VCaP (cell line): ENCODE results near the gene USF3.
"Not testable (repeated sequence)": the region's sequence is repeated elsewhere in the genome, so short reads cannot be mapped to it uniquely, and the experiment has no call there.

Experiments used
- H3K27ac ChIP-seq: fragments of 450-650 bp; 2 replicates; pipeline ENCODE4 v1.5.1; 2017
- TF ChIP-seq, protein P1 (sequence below): fragments of 450-650 bp; conservative IDR thresholded peaks from 2 replicates; pipeline ENCODE4 v1.5.1; 2017; ENCODE audit warnings: mild to moderate bottlenecking, moderate library complexity

Gene USF3

DNA sequence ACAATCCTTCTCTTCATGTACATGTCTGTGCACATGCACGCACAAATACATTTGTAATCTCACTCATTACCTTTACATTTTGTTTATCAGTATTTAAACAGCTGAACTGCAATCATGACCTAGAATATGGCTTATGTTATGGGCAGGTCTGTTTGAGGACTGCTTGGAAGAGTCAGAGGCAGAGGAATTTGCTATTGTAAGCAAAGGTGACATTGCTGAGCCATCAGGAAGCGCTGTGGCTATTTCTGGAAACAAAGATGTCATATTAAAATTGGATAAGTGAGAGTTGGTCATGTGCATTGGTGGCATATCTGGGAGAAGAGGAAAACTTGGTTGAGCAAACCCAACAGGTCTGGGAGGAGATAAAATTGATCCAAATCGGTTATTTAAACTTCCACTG is 41.6 kb downstream of the USF3 start:
- H3K27ac ChIP-seq, result no peak overlapping the region
- TF ChIP-seq, protein P1, sequence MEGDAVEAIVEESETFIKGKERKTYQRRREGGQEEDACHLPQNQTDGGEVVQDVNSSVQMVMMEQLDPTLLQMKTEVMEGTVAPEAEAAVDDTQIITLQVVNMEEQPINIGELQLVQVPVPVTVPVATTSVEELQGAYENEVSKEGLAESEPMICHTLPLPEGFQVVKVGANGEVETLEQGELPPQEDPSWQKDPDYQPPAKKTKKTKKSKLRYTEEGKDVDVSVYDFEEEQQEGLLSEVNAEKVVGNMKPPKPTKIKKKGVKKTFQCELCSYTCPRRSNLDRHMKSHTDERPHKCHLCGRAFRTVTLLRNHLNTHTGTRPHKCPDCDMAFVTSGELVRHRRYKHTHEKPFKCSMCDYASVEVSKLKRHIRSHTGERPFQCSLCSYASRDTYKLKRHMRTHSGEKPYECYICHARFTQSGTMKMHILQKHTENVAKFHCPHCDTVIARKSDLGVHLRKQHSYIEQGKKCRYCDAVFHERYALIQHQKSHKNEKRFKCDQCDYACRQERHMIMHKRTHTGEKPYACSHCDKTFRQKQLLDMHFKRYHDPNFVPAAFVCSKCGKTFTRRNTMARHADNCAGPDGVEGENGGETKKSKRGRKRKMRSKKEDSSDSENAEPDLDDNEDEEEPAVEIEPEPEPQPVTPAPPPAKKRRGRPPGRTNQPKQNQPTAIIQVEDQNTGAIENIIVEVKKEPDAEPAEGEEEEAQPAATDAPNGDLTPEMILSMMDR, result no peak

DNA sequence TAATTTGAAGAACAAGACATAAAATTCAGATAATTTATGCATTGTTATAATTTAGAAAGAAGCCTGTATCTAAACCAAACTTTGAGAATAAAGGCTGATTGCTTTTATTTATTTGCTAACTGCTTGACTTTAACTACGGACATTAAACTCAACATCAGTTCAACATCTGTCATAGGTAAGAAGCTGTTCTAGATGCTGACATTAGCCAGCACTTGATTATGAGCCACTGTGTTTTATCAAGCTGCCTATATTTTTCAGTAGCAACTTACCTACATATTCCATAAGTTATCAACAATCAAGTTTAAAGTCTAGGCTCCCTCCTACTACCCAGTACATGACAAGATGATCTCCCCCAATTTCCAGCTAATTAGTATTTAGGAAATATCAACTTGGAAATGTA is 42.1 kb downstream of the USF3 start:
- no peak overlapping the region for H3K27ac ChIP-seq
- TF ChIP-seq, protein P1, result no peak

DNA sequence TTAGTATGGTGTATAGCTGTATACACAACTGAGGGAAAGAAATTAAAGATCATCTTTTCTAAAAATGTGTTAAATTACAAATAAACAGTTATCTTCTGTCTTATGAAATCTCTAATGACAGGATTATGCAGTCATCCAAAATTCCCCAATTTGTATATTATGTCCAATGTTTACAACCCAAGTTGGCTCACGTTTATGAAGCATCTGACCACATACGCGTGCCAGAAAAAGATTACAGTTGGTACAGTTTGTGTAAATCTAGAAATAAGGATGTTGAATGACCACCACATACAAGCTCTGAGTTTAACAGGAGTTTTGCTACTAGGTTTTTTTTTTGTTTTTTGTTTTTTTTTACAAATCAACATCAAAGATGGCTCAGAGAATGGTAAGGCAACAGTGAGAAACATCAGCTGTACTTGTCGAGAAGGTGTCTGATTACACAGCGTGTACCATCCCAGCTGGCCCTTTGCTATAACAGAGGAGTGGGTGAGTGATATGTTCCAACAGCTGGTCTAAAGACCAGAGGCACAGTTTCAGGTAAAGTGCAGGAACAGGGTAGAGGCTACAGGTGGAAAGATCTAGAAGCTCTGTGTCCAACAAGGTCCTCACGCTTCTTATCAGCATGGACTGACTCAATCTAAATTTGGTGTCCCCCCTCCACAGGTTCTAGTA is 47.1 kb downstream of the USF3 start:
- TF ChIP-seq, protein P1, result no peak
- H3K27ac ChIP-seq, result no peak overlapping the region

DNA sequence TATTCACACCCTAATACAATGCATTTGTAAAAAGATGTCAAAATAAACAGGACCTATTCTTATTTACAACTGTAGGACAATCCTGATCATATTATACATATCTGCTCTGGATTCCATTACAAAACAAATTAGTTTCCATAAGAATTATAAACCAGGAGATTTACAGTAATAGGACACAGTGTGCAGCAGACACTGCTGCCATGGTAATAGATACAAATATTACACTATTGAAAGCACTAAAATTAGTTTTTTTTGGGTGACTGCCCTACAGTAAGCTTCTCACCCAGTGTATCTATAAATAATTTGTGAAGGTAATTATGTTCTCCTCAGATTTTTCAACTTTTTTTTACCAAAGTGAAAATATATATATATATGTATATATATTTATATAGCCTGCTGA is 47.9 kb downstream of the USF3 start:
- H3K27ac ChIP-seq, result no peak overlapping the region
- TF ChIP-seq, protein P1, result no peak

DNA sequence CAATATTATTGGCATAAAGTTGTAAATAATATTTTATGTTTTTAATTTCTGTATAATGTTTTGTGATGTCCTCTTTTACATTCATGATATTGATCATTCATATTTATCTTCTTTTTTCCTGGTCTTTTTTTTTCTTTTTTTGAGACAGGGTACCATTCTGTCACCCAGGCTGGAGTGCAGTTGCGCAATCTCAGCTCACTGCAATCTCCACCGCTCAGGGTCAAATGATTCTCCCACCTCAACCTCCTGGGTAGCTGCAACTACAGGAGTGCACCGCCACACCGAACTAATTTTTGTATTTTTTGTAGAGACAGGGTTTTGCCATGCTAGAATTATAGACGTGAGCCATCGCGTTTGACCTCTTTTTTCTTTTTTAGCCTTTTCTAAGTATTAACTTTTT is 52.9 kb downstream of the USF3 start:
- TF ChIP-seq, protein P1, result no peak
- H3K27ac ChIP-seq, result no peak overlapping the region

DNA sequence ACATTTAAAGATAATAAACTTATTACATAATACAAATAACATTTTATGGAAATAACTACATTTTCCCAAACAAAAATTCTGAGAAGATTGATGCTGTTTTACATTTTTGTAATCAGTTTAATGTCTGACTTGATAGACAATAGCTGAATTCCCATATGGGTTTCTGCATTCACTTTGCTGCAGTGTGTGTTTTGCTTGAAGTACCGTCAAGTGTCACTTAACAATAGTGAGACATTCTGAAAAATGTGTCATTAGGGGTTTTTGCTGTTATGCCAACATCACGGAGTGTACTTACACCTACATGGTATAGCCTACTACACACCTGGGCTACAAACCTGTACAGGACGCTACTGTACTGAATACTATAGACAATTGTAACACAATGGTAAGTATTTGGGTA is 57.5 kb downstream of the USF3 start:
- H3K27ac ChIP-seq, result no peak overlapping the region
- TF ChIP-seq, protein P1, result no peak

DNA sequence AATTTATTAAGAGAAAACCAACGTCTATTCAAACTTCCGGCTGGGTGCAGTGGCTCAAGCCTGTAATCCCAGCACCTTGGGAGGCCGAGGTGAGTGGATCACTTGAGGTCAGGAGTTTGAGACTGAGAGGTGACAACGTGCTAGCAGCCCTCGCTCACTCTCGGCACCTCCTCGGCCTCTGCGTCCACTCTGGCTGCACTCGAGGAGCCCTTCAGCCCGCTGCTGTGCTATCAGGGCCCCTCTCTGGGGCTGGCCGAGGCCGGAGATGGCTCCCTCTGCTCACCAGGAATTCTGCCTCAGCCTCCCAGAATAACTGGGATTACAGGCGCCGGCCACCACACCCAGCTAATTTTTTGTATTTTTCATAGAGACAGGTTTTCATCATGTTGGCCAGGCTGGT is 58.7 kb downstream of the USF3 start:
- TF ChIP-seq, protein P1, result no peak
- no peak overlapping the region for H3K27ac ChIP-seq

DNA sequence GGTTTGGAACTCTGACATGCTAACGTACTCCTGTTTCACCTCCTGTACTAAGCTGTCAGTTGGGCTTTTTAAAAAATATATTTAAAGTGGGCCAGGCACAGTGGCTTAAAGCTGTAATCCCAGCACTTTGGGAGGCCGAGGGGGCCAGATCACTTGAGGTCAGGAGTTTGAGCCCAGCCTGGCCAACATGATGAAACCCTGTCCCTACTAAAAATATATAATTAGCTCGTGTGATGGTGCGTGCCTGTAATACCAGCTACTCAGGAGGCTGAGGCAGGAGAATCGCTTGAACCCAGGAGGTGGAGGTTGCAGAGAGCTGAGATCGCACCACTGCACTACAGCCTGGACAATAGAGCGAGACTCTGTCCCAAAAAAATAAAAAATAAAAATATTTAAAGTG is 60.4 kb downstream of the USF3 start:
- H3K27ac ChIP-seq, result not testable (repeated sequence)
